Endothelial cell of umbilical vein (primary cell): ENCODE data around the gene CD99L2. TPM values are rescaled to one million over a fixed set of nuclear protein-coding genes. Genes with fewer than 3 reads are reported as not detected.
"Not testable (repeated sequence)": the region's sequence is repeated elsewhere in the genome, so short reads cannot be mapped to it uniquely, and the experiment has no call there.

Experiments used
- BruUV-seq: library from RNA; stranded (reverse); fragments of 400-500 nt; replicated peaks from 2 replicates; lab custom pipeline; 2021; lab: Mats Ljungman, UMichigan
- CTCF ChIA-PET: fragments of 300-600, 350-600 bp; sonication (Branson Sonifier 250); formaldehyde crosslinking; loops from one replicate; lab custom pipeline; 2021; ENCODE audit warnings: antibody characterized with exemption, inconsistent platforms; lab: Charles Lee
- POLR2A ChIA-PET: fragments of 300-600, 350-600 bp; sonication (Branson Sonifier 250); formaldehyde crosslinking; loops from one replicate; lab custom pipeline; 2021; ENCODE audit warnings: antibody characterized with exemption, inconsistent platforms; lab: Charles Lee
- DNase-seq: peaks from one replicate; pipeline ENCODE4 v3.0.0-alpha.2; 2011; ENCODE audit warnings: low read depth, low spot score
- FAIRE-seq: peaks from 2 replicates; lab custom pipeline; 2011; peaks lifted over from hg19 to GRCh38; lab: Jason Lieb, UNC
- H2AFZ ChIP-seq: 2 replicates; pipeline ENCODE4 v1.6.0; 2012; ENCODE audit warnings: low read depth, low read length, control low read depth, inconsistent platforms
- H3K27ac ChIP-seq: 2 replicates; pipeline ENCODE4 v1.5.1; 2011; ENCODE audit warnings: low read depth, mild to moderate bottlenecking, control low read depth, low read length, moderate library complexity; ENCODE audit not compliant: insufficient read depth
- H3K27me3 ChIP-seq, 2 experiments: 2 replicates each; pipeline versions ENCODE4 v1.6.0 to v1.6.1; 2011; ENCODE audit warnings: low read length in 2 of 2, mixed read lengths in 1 of 2; ENCODE audit not compliant: control insufficient read depth in 2 of 2, insufficient read depth in 2 of 2
- H3K36me3 ChIP-seq, 2 experiments: 2 replicates in 1 of 2; 3 replicates in 1 of 2; pipeline ENCODE4 v1.5.1; 2011; ENCODE audit warnings: low read length in 2 of 2, mild to moderate bottlenecking in 1 of 2, moderate library complexity in 1 of 2; ENCODE audit not compliant: control insufficient read depth in 2 of 2, insufficient read depth in 2 of 2; ENCODE audit errors: extremely low read depth in 1 of 2
- H3K4me1 ChIP-seq: 3 replicates; pipeline ENCODE4 v1.5.1; 2011; ENCODE audit warnings: mild to moderate bottlenecking, low read length; ENCODE audit not compliant: control insufficient read depth, insufficient read depth; ENCODE audit errors: extremely low read depth
- H3K4me2 ChIP-seq: 2 replicates; pipeline ENCODE4 v1.6.1; 2011; ENCODE audit warnings: low read length, control low read depth, mixed read lengths; ENCODE audit not compliant: insufficient read depth
- H3K4me3 ChIP-seq, 3 experiments: fragments of 200-600 bp in 1 of 3; sonication (generic), shearing (Covaris generic) in 1 of 3; replicated peaks in 1 of 3; 2 replicates each; pipeline ENCODE4 v1.5.1; 2011 to 2016; ENCODE audit warnings: control low read depth in 3 of 3, low read length in 3 of 3, mild to moderate bottlenecking in 2 of 3, inconsistent platforms in 1 of 3, low read depth in 1 of 3, moderate library complexity in 1 of 3; ENCODE audit not compliant: insufficient read depth in 1 of 3
- H3K79me2 ChIP-seq: 2 replicates; pipeline ENCODE4 v1.6.0; 2012; ENCODE audit warnings: low read length, inconsistent platforms; ENCODE audit not compliant: control insufficient read depth, insufficient read depth
- H3K9ac ChIP-seq: replicated peaks from 2 replicates; pipeline ENCODE3; 2011; ENCODE audit warnings: low read length, control low read depth; ENCODE audit not compliant: insufficient read depth; ENCODE audit errors: extremely low read depth
- H3K9me1 ChIP-seq: replicated peaks from 3 replicates; pipeline ENCODE4 v1.6.0; 2011; ENCODE audit warnings: mild to moderate bottlenecking, low read length; ENCODE audit not compliant: control insufficient read depth, insufficient read depth; ENCODE audit errors: extremely low read depth
- H3K9me3 ChIP-seq: replicated peaks from 2 replicates; pipeline ENCODE4 v1.5.1; 2012; ENCODE audit warnings: low read length, inconsistent platforms; ENCODE audit not compliant: control insufficient read depth, insufficient read depth
- H4K20me1 ChIP-seq: replicated peaks from 2 replicates; pipeline ENCODE3; 2011; ENCODE audit warnings: mild to moderate bottlenecking, low read length; ENCODE audit not compliant: control insufficient read depth, insufficient read depth; ENCODE audit errors: extremely low read depth
- CTCF ChIP-seq, 2 donors: IDR thresholded peaks; 1 replicate in 1 of 2; 2 replicates in 1 of 2; pipeline ENCODE4 v1.5.1; 2011; ENCODE audit warnings: low read length in 2 of 2, mild to moderate bottlenecking in 2 of 2, moderate library complexity in 2 of 2, control low read depth in 1 of 2, inconsistent platforms in 1 of 2, low read depth in 1 of 2; ENCODE audit not compliant: insufficient read depth in 1 of 2; ENCODE audit errors: extremely low read depth in 1 of 2
- EZH2 ChIP-seq: IDR thresholded peaks from 2 replicates; pipeline ENCODE4 v1.6.1; 2012; ENCODE audit warnings: borderline replicate concordance, low read depth, mild to moderate bottlenecking, moderate library complexity, low read length, inconsistent platforms; ENCODE audit not compliant: severe bottlenecking
- FOS ChIP-seq: IDR thresholded peaks from 2 replicates; pipeline ENCODE4 v1.6.1; 2011; ENCODE audit warnings: mild to moderate bottlenecking, low read length, moderate library complexity, borderline replicate concordance; ENCODE audit not compliant: insufficient read depth
- GATA2 ChIP-seq: IDR thresholded peaks from 2 replicates; pipeline ENCODE4 v1.7.0; 2011; ENCODE audit warnings: low read depth, mild to moderate bottlenecking, moderate library complexity, mixed read lengths, low read length; ENCODE audit not compliant: insufficient read length, insufficient read depth
- JUN ChIP-seq: IDR thresholded peaks from 2 replicates; pipeline ENCODE4 v1.6.1; 2011; ENCODE audit warnings: borderline replicate concordance, low read depth; ENCODE audit not compliant: insufficient read length, insufficient read depth
- MAX ChIP-seq: IDR thresholded peaks from 2 replicates; pipeline ENCODE4 v1.6.1; 2011; ENCODE audit not compliant: insufficient read depth, insufficient read length
- MYC ChIP-seq: IDR thresholded peaks from one replicate; pipeline ENCODE4 v1.6.1; 2011; ENCODE audit warnings: mild to moderate bottlenecking, low read depth, low read length
- POLR2A ChIP-seq: IDR thresholded peaks from 2 replicates; pipeline ENCODE4 v1.6.1; 2012; ENCODE audit warnings: low read depth, mild to moderate bottlenecking, control low read depth, low read length
- POLR2AphosphoS5 ChIP-seq: IDR thresholded peaks from 2 replicates; pipeline ENCODE4 v1.6.1; 2012; ENCODE audit warnings: low read depth, mild to moderate bottlenecking, control low read depth, low read length, moderate library complexity; ENCODE audit not compliant: insufficient read depth
- dilution Hi-C: fragments of 300-500 bp; cut with MboI; formaldehyde crosslinking; loops from one replicate; pipeline ENCODE4 v1.15.0; 2019; ENCODE audit warnings: low sequenced_read_pairs; ENCODE audit not compliant: extremely low pct_ligation_motif_present
- intact Hi-C: fragments of 100-400 bp; cut with micrococcal nuclease; formaldehyde crosslinking; loops from one replicate; pipeline ENCODE4 v1.10.0; 2022
- polyA plus RNA-seq, 4 experiments: library from polyadenylated mRNA; depleted of rRNA in 3 of 4; stranded (reverse) in 3 of 4; unstranded in 1 of 4; fragments of >200 nt; gene quantifications; 2 replicates each; pipeline versions ENCODE4 v1.2.1 to v1.2.3, GENCODE V29; 2011 to 2012; ENCODE audit warnings: missing spikeins in 1 of 4
- total RNA-seq: library from RNA; stranded (reverse); gene quantifications from 2 replicates; pipeline ENCODE4 v1.2.3, GENCODE V29; 2021

Gene CD99L2
- total and polyA plus RNA-seq, 2 donors (not counting 3 experiments of a cell fraction or from before 2014, with no cell fraction given), result 33.2 to 43.4 TPM

- no peaks in the 10 kb centered on the region for H3K36me3 ChIP-seq
- H3K9ac ChIP-seq, result no peak overlapping the region
- no peaks in the 10 kb centered on the region for H3K27me3 ChIP-seq
- H3K4me3 ChIP-seq, result no peak overlapping the region
- H4K20me1 ChIP-seq, result no peaks in the 10 kb centered on the region
- POLR2A ChIA-PET, result no interaction called here
- FAIRE-seq (no peak), DNase-seq (no peak)
- CTCF ChIA-PET, result interaction anchor here (0.6 to 0.7 kb wide), 2 partner anchors 11 to 986 kb away, joined by 3 to 4 read pairs; no protein-coding TSS in a partner anchor
- TF ChIP-seq CTCF (IDR thresholded peaks at IDR 0.05; ENCODE audit: extremely low read depth in 1 of 2, insufficient read depth in 1 of 2, low read depth in 1 of 2, low read length in 2 of 2) (no peak), EZH2 (no peak), POLR2AphosphoS5 (no peak), MAX (no peak), MYC (no peak), FOS (no peak), GATA2 (no peak), POLR2A (no peak), JUN (no peak)
- H3K79me2 ChIP-seq, result peaks cover 2% of the 10 kb centered on the region
- H3K9me3 ChIP-seq, result no peaks in the 10 kb centered on the region
- no peak overlapping the region for H2AFZ ChIP-seq
- dilution Hi-C loops (no loop called here), intact Hi-C loops (no loop called here)
- no peak overlapping the region for H3K27ac ChIP-seq
- H3K4me2 ChIP-seq, result no peak overlapping the region
- BruUV-seq, result no TSS peak
- no peaks in the 10 kb centered on the region for H3K9me1 ChIP-seq
- H3K4me1 ChIP-seq, result no peaks in the 10 kb centered on the region
Measured at GRCh38 chrX:150879855-150880807, 18.3 kb downstream of the CD99L2 start.

GRCh38 chrX:150875621-150876020 lies 22.8 kb downstream of the CD99L2 start:
- H3K9me1 ChIP-seq, H3K9ac ChIP-seq, H3K4me1 ChIP-seq, DNase-seq, H3K36me3 ChIP-seq, H4K20me1 ChIP-seq, intact Hi-C loops, H3K27ac ChIP-seq, BruUV-seq, H3K9me3 ChIP-seq, CTCF ChIA-PET, POLR2A ChIA-PET, dilution Hi-C loops, H3K4me2 ChIP-seq, H3K79me2 ChIP-seq, H3K27me3 ChIP-seq, H2AFZ ChIP-seq, FAIRE-seq, H3K4me3 ChIP-seq: not testable (repeated sequence)
